Naive B cell (primary cell): ENCODE data around the gene ID3. TPM values are rescaled to one million over a fixed set of nuclear protein-coding genes. Genes with fewer than 3 reads are reported as not detected.

Source experiments
- ATAC-seq, 2 donors: fragments of 150-1000 bp; cut with Tn5 transposase; 2 replicates each; pipeline ENCODE4 v1.10.0; 2021; ENCODE audit warnings: low read depth in 2 of 2, mild to moderate bottlenecking in 2 of 2, moderate library complexity in 2 of 2
- DNase-seq: peaks from one replicate; pipeline ENCODE4 v3.0.0; 2022
- H3K27ac Mint-ChIP-seq, 6 donors: one replicate each; pipeline ENCODE4 v1.8.0; 2020 to 2022; ENCODE audit warnings: mild to moderate bottlenecking in 6 of 6, mixed read lengths in 6 of 6, moderate library complexity in 5 of 6, inconsistent platforms in 2 of 6
- H3K27me3 Mint-ChIP-seq, 3 donors: one replicate each; pipeline ENCODE4 v1.8.0; 2021 to 2022; ENCODE audit warnings: mixed read lengths in 3 of 3, mild to moderate bottlenecking in 1 of 3
- H3K36me3 Mint-ChIP-seq, 2 donors: one replicate each; pipeline ENCODE4 v1.8.0; 2020 to 2022; ENCODE audit warnings: mixed read lengths in 2 of 2, inconsistent platforms in 1 of 2, mild to moderate bottlenecking in 1 of 2
- H3K4me1 Mint-ChIP-seq, 3 donors: one replicate each; pipeline ENCODE4 v1.8.0; 2020 to 2022; ENCODE audit warnings: mixed read lengths in 3 of 3, inconsistent platforms in 1 of 3, mild to moderate bottlenecking in 1 of 3, moderate library complexity in 1 of 3
- H3K4me3 Mint-ChIP-seq, 8 donors: one replicate each; pipeline ENCODE4 v1.8.0; 2020 to 2022; ENCODE audit warnings: mild to moderate bottlenecking in 8 of 8, mixed read lengths in 8 of 8, moderate library complexity in 8 of 8, inconsistent platforms in 2 of 8
- H3K9me3 Mint-ChIP-seq, 7 donors: one replicate each; pipeline ENCODE4 v1.8.0; 2020 to 2022; ENCODE audit warnings: mixed read lengths in 7 of 7, mild to moderate bottlenecking in 5 of 7, inconsistent platforms in 2 of 7, moderate library complexity in 1 of 7
- polyA plus RNA-seq, 6 donors: library from polyadenylated mRNA; unstranded; fragments of 300-500 nt; fragmentation: Illumina TruSeq; gene quantifications; one replicate each; pipeline ENCODE4 v1.2.3, GENCODE V29; 2021; ENCODE audit warnings: low read depth in 6 of 6

The ID3 gene
- polyA plus RNA-seq, 6 donors from 2014 or later, result 23.9 to 52.0 (median 31.2) TPM

- Mint-ChIP-seq H3K4me3 (peak overlapping the region; percentile 63 to 83 (median 74)), H3K36me3 (no peaks in the 10 kb centered on the region), H3K27me3 (no peaks in the 10 kb centered on the region), H3K9me3 (no peaks in the 10 kb centered on the region), H3K4me1 (peaks cover 60 to 80% (median 71%) of the 10 kb centered on the region in 3 donors), H3K27ac (no peak overlapping the region)
- no peak for DNase-seq
- ATAC-seq, result no peak
These were observed 29.1 kb downstream of the ID3 start for GRCh38 chr1:23530087-23530746.

DNA sequence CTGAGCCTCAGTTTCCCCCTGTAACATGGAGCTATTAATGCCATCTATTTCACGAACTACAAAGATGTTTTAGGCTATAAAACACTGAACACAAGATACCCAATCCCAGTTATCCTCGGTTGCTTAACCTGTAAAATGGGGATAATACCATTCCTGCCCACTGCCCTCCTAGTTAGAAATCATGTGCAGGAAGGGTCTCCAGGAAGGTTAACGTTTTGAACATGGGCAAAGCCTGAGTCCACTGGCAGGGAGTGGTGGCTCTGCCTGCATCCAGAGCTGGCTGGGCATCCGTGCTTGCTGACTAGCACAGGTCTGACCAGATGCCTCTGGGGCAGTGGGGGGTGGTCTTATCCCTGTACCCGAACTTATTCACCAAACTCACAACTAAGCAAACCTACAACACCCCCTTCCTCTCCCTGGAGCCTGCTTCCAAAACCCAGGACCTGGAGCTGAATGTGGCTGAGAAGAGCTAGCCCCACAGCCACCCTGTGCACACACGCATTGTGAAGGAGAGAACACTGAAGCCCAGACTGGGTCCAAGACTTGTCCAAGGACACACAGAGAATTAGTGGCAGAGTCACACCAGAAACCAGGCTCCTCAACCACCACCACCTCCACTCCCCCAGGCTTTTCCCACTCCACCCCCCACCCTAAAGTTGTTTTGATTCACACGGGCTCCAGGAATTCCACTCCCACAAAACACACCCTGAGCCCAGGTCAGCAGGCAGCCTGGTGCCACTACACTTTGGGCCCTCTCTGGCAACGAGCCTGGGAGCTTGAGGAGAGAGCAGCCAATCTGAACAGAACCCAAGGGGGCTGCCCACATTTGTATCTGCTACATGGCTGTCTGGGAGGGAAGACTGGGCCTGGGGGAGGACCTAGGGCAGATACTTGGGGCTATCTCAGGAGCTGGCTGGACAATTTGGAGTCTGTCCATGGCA, 29.9 kb downstream of the ID3 start:
- no peaks in the 10 kb centered on the region for H3K36me3 Mint-ChIP-seq
- H3K27me3 Mint-ChIP-seq, result no peaks in the 10 kb centered on the region
- peaks cover 63 to 81% (median 79%) of the 10 kb centered on the region in 3 donors for H3K4me1 Mint-ChIP-seq
- peak overlapping the region in 3 of 6 donors; percentile 17 to 78 (median 51) for H3K27ac Mint-ChIP-seq
- H3K9me3 Mint-ChIP-seq, result no peaks in the 10 kb centered on the region
- peak overlapping the region; percentile 65 to 84 (median 75) for H3K4me3 Mint-ChIP-seq
- DNase-seq (no peak), ATAC-seq (no peak)

GRCh38 chr1:23528250-23528978, 30.9 kb downstream of the ID3 start:
- DNase-seq, result no peak
- H3K27me3 Mint-ChIP-seq, result no peaks in the 10 kb centered on the region
- peak overlapping the region; percentile 25 to 84 (median 74) for H3K4me3 Mint-ChIP-seq
- ATAC-seq, result no peak
- no peaks in the 10 kb centered on the region for H3K9me3 Mint-ChIP-seq
- peaks cover 61 to 86% (median 77%) of the 10 kb centered on the region in 3 donors for H3K4me1 Mint-ChIP-seq
- no peaks in the 10 kb centered on the region for H3K36me3 Mint-ChIP-seq
- peak overlapping the region in 4 of 6 donors; percentile 42 to 85 (median 62) for H3K27ac Mint-ChIP-seq

- ATAC-seq (no peak), DNase-seq (no peak)
- H3K36me3 Mint-ChIP-seq, result no peaks in the 10 kb centered on the region
- H3K27ac Mint-ChIP-seq, result peak overlapping the region in 3 of 6 donors; percentile 44 to 51 (median 47)
- H3K27me3 Mint-ChIP-seq, result no peaks in the 10 kb centered on the region
- H3K4me3 Mint-ChIP-seq, result peak overlapping the region in 7 of 8 donors; percentile 53 to 84 (median 75)
- peaks cover 55 to 85% (median 72%) of the 10 kb centered on the region in 3 donors for H3K4me1 Mint-ChIP-seq
- no peaks in the 10 kb centered on the region for H3K9me3 Mint-ChIP-seq
These were observed 31.4 kb downstream of the ID3 start for GRCh38 chr1:23527900-23528249.

DNA sequence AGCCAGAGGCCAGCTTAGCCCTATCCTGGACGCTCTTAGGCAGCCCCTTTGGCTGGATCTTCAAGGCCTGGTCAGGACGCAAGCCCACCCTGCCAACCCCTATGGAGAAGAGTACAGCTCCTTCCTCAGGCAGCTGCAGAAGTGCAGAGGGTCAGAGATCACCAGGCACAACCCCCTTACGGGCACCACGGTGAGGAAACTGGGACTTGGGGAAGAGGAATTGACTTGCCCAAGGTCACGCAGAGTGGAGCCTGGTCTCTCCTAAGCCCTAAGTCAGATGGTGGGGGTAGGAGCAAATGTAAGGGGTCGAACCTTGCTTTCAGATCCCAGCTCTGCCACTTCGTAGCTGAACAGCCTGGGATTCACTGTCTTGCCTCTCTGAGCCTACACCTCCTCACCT, 31.9 kb downstream of the ID3 start:
- Mint-ChIP-seq H3K36me3 (no peaks in the 10 kb centered on the region), H3K27ac (peak overlapping the region in 2 of 6 donors; percentile 44 to 90), H3K4me3 (peak overlapping the region; percentile 23 to 84 (median 74)), H3K9me3 (no peaks in the 10 kb centered on the region), H3K4me1 (peaks cover 54 to 87% (median 74%) of the 10 kb centered on the region in 3 donors), H3K27me3 (no peaks in the 10 kb centered on the region)
- DNase-seq (no peak), ATAC-seq (no peak)

DNA sequence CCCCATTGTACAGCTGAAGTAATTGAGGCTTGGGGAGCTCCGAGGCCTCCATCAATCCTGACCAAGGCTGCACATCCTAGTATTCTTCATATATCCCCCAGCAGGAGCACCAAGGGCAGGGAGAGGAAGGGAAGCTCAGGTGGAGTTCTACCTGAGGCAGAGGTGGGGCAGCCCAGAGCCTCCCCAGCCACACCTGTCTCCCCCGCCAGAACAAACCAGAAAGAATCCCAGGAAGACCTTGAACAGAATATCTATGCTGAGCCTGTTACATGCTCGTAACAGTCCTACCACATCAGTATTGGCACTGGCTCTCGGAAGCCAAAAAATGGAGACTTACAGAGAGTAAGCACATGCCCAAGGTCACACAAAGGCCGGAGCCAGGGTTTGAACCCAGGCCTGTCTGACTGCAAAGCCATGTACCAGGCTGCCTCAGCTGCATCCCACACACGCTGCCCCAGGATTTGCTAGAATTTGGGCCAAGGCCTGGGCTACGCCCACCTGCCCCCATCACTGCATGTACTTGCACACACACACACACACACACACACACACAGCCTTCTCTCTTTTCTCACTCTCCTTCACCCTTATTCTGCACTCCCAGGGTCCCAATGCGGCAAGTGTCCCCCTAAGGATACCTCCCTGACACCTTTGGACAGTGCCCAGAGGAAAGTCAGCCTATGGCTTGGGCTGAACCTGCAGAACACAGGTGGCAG, 32.8 kb downstream of the ID3 start:
- no peaks in the 10 kb centered on the region for H3K9me3 Mint-ChIP-seq
- peak overlapping the region; percentile 76 to 94 (median 86) for H3K27ac Mint-ChIP-seq
- no peaks in the 10 kb centered on the region for H3K27me3 Mint-ChIP-seq
- peak overlapping the region; percentile 42 to 93 (median 76) for H3K4me3 Mint-ChIP-seq
- H3K4me1 Mint-ChIP-seq, result peaks cover 54 to 89% (median 81%) of the 10 kb centered on the region in 3 donors
- ATAC-seq (no peak), DNase-seq (no peak)
- H3K36me3 Mint-ChIP-seq, result no peaks in the 10 kb centered on the region

DNA sequence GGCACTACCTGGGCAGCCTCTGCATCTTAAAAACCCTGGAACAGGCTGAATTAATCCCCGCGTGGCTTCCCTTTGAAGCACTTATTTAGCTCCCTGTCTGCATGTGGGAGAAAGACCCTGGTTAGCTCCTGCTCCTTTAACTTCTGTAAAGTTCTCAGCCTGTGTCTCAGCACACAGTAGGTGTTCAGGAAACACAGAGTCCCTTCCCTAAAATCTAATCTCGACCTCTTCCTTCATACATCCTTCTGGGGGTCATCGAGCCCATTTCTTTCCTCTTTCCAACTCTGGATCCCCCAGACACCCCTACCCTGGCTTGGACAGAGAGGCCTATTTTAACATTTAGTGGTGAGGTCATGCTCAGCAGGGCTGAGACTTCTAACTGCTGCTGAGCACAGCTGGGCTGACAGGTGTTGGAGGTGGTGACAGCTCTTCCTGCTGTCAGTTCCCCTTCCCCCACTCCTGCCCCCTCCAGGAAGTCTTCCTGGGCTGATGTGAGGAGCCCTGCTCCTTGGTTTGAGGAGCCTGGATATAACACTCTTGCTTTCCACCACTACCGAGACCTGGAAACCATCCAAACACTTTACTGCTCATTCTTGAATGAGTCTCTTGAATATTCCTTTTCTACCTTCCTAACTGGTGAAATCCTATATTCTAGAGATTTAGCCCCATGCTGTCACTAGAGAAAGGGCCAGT, 33.6 kb downstream of the ID3 start:
- peak overlapping the region; percentile 51 to 93 (median 80) for H3K4me3 Mint-ChIP-seq
- peak; percentile 52 to 54 for ATAC-seq
- no peaks in the 10 kb centered on the region for H3K9me3 Mint-ChIP-seq

DNA sequence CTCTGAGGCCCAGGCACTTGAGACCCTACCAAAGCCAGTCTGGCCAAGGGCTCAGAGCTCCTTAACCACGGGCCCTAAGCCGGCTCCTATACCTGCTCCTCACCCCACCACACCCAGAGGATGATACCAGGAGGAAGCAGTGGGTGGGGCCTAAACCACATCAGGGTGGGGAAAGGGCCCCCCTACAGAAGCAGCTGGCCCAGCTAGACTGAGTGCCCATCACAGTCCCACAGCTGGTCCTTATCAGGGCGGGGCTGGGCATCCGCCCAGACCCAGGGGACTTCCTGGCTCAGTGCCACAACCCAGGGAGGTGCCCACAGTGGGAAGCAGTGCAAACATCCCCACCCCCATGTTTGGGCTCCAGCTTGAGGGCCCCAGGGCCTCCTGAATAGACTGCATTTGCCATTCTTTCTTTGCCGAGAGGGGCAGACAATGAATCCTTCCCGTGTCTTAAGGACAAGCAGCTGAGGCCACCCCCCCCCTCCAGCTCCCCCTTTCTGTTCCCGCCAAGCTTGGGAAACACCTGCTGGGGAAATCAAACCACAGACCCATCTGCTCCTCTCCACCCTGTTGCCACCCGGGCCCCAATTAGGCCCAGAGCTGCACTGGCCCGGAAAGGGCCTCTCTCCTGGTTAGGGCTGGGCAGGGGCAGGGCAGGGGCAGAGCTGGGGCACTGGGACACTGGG, 34.4 kb downstream of the ID3 start:
- DNase-seq (peak; percentile 40), ATAC-seq (peak; percentile 54 to 55)
- Mint-ChIP-seq H3K4me3 (peak overlapping the region; percentile 51 to 93 (median 80)), H3K9me3 (no peaks in the 10 kb centered on the region), H3K27ac (peak overlapping the region; percentile 22 to 96 (median 84)), H3K4me1 (peaks cover 49 to 83% (median 74%) of the 10 kb centered on the region in 3 donors), H3K27me3 (no peaks in the 10 kb centered on the region), H3K36me3 (no peaks in the 10 kb centered on the region)

More for the DNA sequence above, 33.6 kb downstream of the ID3 start:
- H3K36me3 Mint-ChIP-seq, result no peaks in the 10 kb centered on the region
- peak; percentile 26 for DNase-seq
- no peaks in the 10 kb centered on the region for H3K27me3 Mint-ChIP-seq
- H3K27ac Mint-ChIP-seq, result peak overlapping the region in 5 of 6 donors; percentile 82 to 96 (median 90)
- H3K4me1 Mint-ChIP-seq, result peaks cover 49 to 88% (median 79%) of the 10 kb centered on the region in 3 donors

DNA sequence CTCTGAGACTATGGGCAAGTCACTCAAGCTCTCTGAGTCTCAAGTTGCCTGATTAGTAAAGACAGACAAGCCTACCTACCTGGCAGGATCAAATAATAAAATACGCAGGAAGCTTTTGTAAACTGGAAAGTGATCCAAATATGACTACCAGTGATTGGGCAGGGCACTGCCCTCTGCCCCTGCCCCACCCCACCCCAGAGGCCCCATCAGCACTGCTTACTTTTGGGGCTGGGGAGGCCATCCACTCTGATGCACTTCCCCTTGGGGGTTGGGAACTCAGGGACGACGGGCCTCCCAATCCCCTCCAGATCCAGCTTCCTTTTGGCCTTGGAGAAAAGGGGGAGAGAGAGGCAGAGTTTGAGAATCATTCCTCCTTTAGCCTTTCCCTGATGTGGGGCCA, 35.1 kb downstream of the ID3 start:
- Mint-ChIP-seq H3K27ac (peak overlapping the region in 4 of 6 donors; percentile 42 to 90 (median 78)), H3K4me1 (peaks cover 45 to 76% (median 67%) of the 10 kb centered on the region in 3 donors), H3K36me3 (no peaks in the 10 kb centered on the region), H3K9me3 (no peaks in the 10 kb centered on the region), H3K27me3 (no peaks in the 10 kb centered on the region), H3K4me3 (peak overlapping the region in 7 of 8 donors; percentile 23 to 93 (median 74))
- ATAC-seq, result no peak
- no peak for DNase-seq

DNA sequence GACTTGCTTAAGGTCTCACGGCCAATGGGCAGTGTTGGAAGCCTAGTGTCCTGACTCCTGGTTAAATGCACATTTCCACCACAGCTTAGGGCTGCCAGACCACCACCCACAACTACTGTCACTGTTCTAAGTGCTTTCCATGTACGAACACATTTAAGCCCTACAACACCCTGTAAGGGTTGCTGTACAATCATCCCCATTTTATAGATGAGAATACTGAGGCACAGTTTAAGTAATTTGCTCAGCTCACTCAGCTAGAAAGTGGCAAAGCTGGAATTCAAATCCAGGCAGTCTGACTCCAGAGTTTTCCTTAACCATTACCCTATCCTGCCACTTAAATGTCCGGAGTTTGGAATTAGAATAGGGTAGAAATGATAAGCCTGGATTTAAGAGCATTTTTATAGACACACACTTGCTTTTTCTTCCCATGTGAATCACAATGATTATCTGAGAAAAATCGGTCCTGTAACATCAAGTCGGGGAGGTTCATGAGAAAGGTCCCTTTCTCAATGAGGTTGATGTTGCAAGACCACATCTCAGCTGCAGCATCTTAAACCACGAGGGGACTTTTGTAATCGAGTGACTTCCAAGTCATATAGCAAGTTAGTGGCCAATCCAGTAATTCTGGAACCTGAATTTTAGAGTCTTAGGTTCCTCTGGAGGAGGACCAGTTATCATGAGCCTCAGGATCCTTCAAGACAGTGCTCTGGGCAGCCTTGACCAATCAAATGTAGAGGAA, 36.9 kb downstream of the ID3 start:
- peak overlapping the region in 3 of 6 donors; percentile 57 to 70 (median 62) for H3K27ac Mint-ChIP-seq
- ATAC-seq (no peak), DNase-seq (no peak)
- H3K4me3 Mint-ChIP-seq, result peak overlapping the region in 1 of 8 donors; percentile 37
- no peaks in the 10 kb centered on the region for H3K36me3 Mint-ChIP-seq
- H3K4me1 Mint-ChIP-seq, result peaks cover 28 to 59% (median 50%) of the 10 kb centered on the region in 3 donors
- no peaks in the 10 kb centered on the region for H3K9me3 Mint-ChIP-seq
- no peaks in the 10 kb centered on the region for H3K27me3 Mint-ChIP-seq

DNA sequence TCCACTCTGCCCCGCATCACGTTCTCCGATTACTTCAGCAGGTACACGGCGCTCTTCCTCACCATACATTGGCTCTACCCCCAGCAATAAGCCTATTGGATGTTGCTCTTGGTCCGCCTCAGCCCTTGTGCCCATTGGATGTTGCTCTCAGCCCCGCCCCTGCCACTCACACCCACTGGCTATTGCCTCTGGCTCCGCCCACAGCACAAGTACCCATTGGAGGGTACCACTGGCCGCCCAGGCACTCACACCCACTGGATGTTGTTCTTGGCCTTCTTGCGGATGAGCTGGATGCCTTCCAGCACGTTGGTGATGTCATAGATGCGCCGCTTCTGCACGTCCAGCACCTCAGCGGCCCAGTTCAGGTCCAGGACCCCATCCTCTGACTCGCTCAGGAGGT, 37.7 kb downstream of the ID3 start:
- no peak overlapping the region for H3K4me3 Mint-ChIP-seq
- no peaks in the 10 kb centered on the region for H3K27me3 Mint-ChIP-seq
- ATAC-seq (no peak), DNase-seq (no peak)
- H3K36me3 Mint-ChIP-seq, result no peaks in the 10 kb centered on the region
- H3K9me3 Mint-ChIP-seq, result no peaks in the 10 kb centered on the region
- peak overlapping the region in 1 of 6 donors; percentile 43 for H3K27ac Mint-ChIP-seq
- H3K4me1 Mint-ChIP-seq, result peaks cover 20 to 50% (median 42%) of the 10 kb centered on the region in 3 donors
